ENCODE measurements around the gene DPH1.

Gene DPH1

DNA sequence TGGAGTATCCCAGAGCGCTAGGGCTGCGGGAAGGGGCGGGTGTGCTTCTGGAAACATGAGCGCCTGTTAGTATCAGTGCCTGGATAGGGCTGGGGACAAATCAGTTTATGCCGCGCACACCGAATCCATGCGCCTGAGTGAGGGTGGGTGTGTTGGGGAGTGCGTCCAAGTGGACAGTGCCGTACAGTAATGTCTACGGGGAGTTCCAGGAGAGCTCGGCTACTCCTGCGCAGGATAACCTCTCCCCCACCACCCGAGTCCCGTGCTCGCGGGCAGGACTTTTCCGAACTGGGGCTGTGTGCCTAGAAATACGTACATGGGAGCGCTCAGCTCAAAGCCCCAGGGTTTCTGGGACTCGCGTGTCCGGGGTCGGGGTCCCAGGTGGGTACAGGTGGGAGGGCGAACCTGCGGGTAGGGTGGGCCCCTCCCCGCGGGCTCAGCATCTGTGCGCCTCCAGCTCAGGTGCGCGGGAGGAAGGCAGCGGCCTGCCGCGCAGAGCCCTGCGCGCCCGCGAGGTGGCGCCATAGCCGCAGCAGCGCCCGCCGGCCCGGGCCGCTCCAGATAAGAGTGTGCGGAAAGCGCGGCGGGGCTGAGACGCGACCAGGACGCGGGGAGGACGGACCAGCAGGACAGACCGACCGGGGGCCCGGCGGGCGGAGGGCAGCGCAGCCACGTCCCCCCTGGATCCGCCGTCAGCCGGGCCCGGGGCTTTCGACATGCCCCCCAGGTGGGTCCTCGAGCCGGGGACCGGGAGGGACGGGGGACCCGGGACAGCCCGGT lies 24.7 kb downstream of the DPH1 start, which contains the start of gene HIC1:
Gene HIC1, plus strand, starts transcription at position 592 of the 780 bp plus-strand sequence. CDS start 1,588 bp downstream, outside the sequence.
- Histone ChIP-seq H3K4me2 (ENCODE audit: low read length) (peak within 1 kb of the TSS; percentile 44), H2BK15ac (replicated peaks; ENCODE audit: low read depth) (no peak within 1 kb of the TSS), H3K79me2 (ENCODE audit: control insufficient read depth, insufficient read depth, low read length) (no peaks in the 10 kb centered on the region), H3K56ac (ENCODE audit: low read length) (no peak within 1 kb of the TSS), H3K27ac (ENCODE audit: low read depth, low read length) (no peak within 1 kb of the TSS), H4K5ac (ENCODE audit: low read length) (no peak within 1 kb of the TSS), H2AK5ac (ENCODE audit: low read length) (no peak within 1 kb of the TSS), H3K4ac (ENCODE audit: low read depth, low read length) (no peak within 1 kb of the TSS), H3K79me1 (ENCODE audit: low read length) (no peaks in the 10 kb centered on the region), H3K4me3 (ENCODE audit: low read length) (no peak within 1 kb of the TSS), H3K23ac (ENCODE audit: low read length) (no peak within 1 kb of the TSS), H2BK5ac (ENCODE audit: low read length) (no peak within 1 kb of the TSS), H2BK120ac (ENCODE audit: low read depth, low read length) (no peak within 1 kb of the TSS), H3K18ac (ENCODE audit: low read length) (peak within 1 kb of the TSS; percentile 8), H3K27me3 (ENCODE audit: insufficient read depth, low read length, poor library complexity) (peaks cover 53% of the 10 kb centered on the region), H4K8ac (ENCODE audit: low read depth, low read length) (no peak within 1 kb of the TSS), H3K4me1 (ENCODE audit: control insufficient read depth, low read depth, low read length) (no peaks in the 10 kb centered on the region), H3K9ac (ENCODE audit: low read length) (no peak within 1 kb of the TSS), H3K36me3 (ENCODE audit: control insufficient read depth, insufficient read depth, low read length) (no peaks in the 10 kb centered on the region)
- peak; percentile 68 for DNase-seq
- WGBS (ENCODE audit: extremely low coverage, insufficient coverage, low lambda C conversion rate): no CpG with 5 or more reads among the region's 72 CpGs

DNA sequence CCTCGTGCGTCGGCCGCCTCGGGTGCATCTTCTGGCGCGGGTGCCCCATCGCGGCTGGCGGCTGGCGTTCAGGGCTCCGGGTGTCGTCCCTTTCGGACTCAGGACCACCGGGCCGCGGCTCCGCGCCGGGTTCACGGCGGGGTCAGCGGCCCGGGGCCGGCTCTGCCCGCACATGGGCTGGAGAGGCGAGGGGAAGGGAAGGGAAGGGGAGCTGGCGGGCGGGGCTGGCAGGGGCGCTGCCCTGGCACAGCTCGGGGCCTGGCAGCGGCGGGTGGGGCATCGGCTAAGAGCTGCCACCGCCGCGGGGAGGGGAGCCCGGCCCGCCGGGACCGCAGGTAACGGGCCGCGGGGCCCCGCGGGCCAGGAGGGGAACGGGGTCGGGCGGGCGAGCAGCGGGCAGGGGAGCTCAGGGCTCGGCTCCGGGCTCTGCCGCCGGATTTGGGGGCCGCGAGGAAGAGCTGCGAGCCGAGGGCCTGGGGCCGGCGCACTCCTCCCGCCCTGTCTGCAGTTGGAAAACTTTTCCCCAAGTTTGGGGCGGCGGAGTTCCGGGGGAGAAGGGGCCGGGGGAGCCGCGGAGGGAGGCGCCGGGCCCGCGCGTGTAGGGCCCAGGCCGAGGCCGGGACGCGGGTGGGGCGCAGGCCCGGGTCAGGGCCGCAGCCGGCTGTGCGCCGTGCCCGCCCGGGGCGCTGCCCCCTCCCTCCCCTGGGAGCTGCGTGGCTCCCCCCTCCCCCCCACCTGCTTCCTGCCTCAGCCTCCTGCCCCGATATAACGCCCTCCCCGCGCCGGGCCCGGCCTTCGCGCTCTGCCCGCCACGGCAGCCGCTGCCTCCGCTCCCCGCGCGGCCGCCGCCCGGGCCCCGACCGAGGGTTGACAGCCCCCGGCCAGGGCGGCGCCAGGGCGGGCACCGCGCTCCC lies 25.6 kb downstream of the DPH1 start:
- no peak overlapping the region for H3K27ac ChIP-seq (ENCODE audit: low read depth, low read length)
- no peak overlapping the region for H3K56ac ChIP-seq (ENCODE audit: low read length)
- H2BK120ac ChIP-seq (ENCODE audit: low read depth, low read length): no peak overlapping the region
- H3K27me3 ChIP-seq (ENCODE audit: insufficient read depth, low read length, poor library complexity): peaks cover 52% of the 10 kb centered on the region
- no peaks in the 10 kb centered on the region for H3K79me1 ChIP-seq (ENCODE audit: low read length)
- H2AK5ac ChIP-seq (ENCODE audit: low read length): no peak overlapping the region
- peak overlapping the region; percentile 8 for H3K18ac ChIP-seq (ENCODE audit: low read length)
- no CpG with 5 or more reads among the region's 113 CpGs for WGBS (ENCODE audit: extremely low coverage, insufficient coverage, low lambda C conversion rate)
- H4K5ac ChIP-seq (ENCODE audit: low read length): no peak overlapping the region
- no peaks in the 10 kb centered on the region for H3K4me1 ChIP-seq (ENCODE audit: control insufficient read depth, low read depth, low read length)
- H4K8ac ChIP-seq (ENCODE audit: low read depth, low read length): no peak overlapping the region
- H3K36me3 ChIP-seq (ENCODE audit: control insufficient read depth, insufficient read depth, low read length): no peaks in the 10 kb centered on the region
- DNase-seq: no peak
- no peak overlapping the region for H3K4ac ChIP-seq (ENCODE audit: low read depth, low read length)
- H3K9ac ChIP-seq (ENCODE audit: low read length): no peak overlapping the region
- H3K4me3 ChIP-seq (ENCODE audit: low read length): no peak overlapping the region
- no peak overlapping the region for H2BK5ac ChIP-seq (ENCODE audit: low read length)
- H3K23ac ChIP-seq (ENCODE audit: low read length): no peak overlapping the region
- H3K79me2 ChIP-seq (ENCODE audit: control insufficient read depth, insufficient read depth, low read length): no peaks in the 10 kb centered on the region
- H2BK15ac ChIP-seq (replicated peaks; ENCODE audit: low read depth): no peak overlapping the region
- H3K4me2 ChIP-seq (ENCODE audit: low read length): peak overlapping the region; percentile 44

DNA sequence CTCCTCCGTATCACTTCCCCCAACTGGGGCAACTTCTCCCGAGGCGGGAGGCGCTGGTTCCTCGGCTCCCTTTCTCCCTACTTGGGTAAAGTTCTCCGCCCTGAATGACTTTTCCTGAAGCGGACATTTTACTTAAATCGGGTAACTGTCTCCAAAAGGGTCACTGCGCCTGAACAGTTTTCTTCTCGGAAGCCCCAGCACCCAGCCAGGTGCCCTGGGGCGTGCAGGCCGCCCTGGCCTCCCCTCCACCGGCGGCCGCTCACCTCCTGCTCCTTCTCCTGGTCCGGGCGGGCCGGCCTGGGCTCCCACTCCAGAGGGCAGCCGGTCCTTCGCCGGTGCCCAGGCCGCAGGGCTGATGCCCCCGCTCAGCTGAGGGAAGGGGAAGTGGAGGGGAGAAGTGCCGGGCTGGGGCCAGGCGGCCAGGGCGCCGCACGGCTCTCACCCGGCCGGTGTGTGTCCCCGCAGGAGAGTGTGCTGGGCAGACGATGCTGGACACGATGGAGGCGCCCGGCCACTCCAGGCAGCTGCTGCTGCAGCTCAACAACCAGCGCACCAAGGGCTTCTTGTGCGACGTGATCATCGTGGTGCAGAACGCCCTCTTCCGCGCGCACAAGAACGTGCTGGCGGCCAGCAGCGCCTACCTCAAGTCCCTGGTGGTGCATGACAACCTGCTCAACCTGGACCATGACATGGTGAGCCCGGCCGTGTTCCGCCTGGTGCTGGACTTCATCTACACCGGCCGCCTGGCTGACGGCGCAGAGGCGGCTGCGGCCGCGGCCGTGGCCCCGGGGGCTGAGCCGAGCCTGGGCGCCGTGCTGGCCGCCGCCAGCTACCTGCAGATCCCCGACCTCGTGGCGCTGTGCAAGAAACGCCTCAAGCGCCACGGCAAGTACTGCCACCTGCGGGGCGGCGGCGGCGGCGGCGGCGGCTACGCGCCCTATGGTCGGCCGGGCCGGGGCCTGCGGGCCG lies 26.5 kb downstream of the DPH1 start:
- no peak overlapping the region for H3K4me2 ChIP-seq (ENCODE audit: low read length)
- H2BK5ac ChIP-seq (ENCODE audit: low read length): no peak overlapping the region
- H3K79me1 ChIP-seq (ENCODE audit: low read length): no peaks in the 10 kb centered on the region
- no peak overlapping the region for H3K23ac ChIP-seq (ENCODE audit: low read length)
- no peaks in the 10 kb centered on the region for H3K79me2 ChIP-seq (ENCODE audit: control insufficient read depth, insufficient read depth, low read length)
- H3K4me3 ChIP-seq (ENCODE audit: low read length): no peak overlapping the region
- H2BK120ac ChIP-seq (ENCODE audit: low read depth, low read length): no peak overlapping the region
- H3K18ac ChIP-seq (ENCODE audit: low read length): no peak overlapping the region
- DNase-seq: peak; percentile 72
- no peaks in the 10 kb centered on the region for H3K36me3 ChIP-seq (ENCODE audit: control insufficient read depth, insufficient read depth, low read length)
- no peak overlapping the region for H4K8ac ChIP-seq (ENCODE audit: low read depth, low read length)
- no peak overlapping the region for H2BK15ac ChIP-seq (replicated peaks; ENCODE audit: low read depth)
- H2AK5ac ChIP-seq (ENCODE audit: low read length): no peak overlapping the region
- no CpG with 5 or more reads among the region's 85 CpGs for WGBS (ENCODE audit: extremely low coverage, insufficient coverage, low lambda C conversion rate)
- no peak overlapping the region for H3K9ac ChIP-seq (ENCODE audit: low read length)
- no peak overlapping the region for H3K4ac ChIP-seq (ENCODE audit: low read depth, low read length)
- no peak overlapping the region for H3K27ac ChIP-seq (ENCODE audit: low read depth, low read length)
- peak overlapping the region; percentile 15 for H3K56ac ChIP-seq (ENCODE audit: low read length)
- H3K4me1 ChIP-seq (ENCODE audit: control insufficient read depth, low read depth, low read length): no peaks in the 10 kb centered on the region
- peaks cover 46% of the 10 kb centered on the region for H3K27me3 ChIP-seq (ENCODE audit: insufficient read depth, low read length, poor library complexity)
- H4K5ac ChIP-seq (ENCODE audit: low read length): no peak overlapping the region

DNA sequence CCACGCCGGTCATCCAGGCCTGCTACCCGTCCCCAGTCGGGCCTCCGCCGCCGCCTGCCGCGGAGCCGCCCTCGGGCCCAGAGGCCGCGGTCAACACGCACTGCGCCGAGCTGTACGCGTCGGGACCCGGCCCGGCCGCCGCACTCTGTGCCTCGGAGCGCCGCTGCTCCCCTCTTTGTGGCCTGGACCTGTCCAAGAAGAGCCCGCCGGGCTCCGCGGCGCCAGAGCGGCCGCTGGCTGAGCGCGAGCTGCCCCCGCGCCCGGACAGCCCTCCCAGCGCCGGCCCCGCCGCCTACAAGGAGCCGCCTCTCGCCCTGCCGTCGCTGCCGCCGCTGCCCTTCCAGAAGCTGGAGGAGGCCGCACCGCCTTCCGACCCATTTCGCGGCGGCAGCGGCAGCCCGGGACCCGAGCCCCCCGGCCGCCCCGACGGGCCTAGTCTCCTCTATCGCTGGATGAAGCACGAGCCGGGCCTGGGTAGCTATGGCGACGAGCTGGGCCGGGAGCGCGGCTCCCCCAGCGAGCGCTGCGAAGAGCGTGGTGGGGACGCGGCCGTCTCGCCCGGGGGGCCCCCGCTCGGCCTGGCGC lies 27.3 kb downstream of the DPH1 start:
- H2BK15ac ChIP-seq (replicated peaks; ENCODE audit: low read depth): no peak overlapping the region
- H4K5ac ChIP-seq (ENCODE audit: low read length): no peak overlapping the region
- H3K27me3 ChIP-seq (ENCODE audit: insufficient read depth, low read length, poor library complexity): peaks cover 41% of the 10 kb centered on the region
- H2BK5ac ChIP-seq (ENCODE audit: low read length): no peak overlapping the region
- H3K4me1 ChIP-seq (ENCODE audit: control insufficient read depth, low read depth, low read length): no peaks in the 10 kb centered on the region
- H2BK120ac ChIP-seq (ENCODE audit: low read depth, low read length): no peak overlapping the region
- no peak overlapping the region for H4K8ac ChIP-seq (ENCODE audit: low read depth, low read length)
- no peak overlapping the region for H3K4ac ChIP-seq (ENCODE audit: low read depth, low read length)
- WGBS (ENCODE audit: extremely low coverage, insufficient coverage, low lambda C conversion rate): no CpG with 5 or more reads among the region's 81 CpGs
- H3K9ac ChIP-seq (ENCODE audit: low read length): no peak overlapping the region
- H3K18ac ChIP-seq (ENCODE audit: low read length): no peak overlapping the region
- no peak overlapping the region for H3K56ac ChIP-seq (ENCODE audit: low read length)
- DNase-seq: peak; percentile 37
- no peak overlapping the region for H3K23ac ChIP-seq (ENCODE audit: low read length)
- no peaks in the 10 kb centered on the region for H3K36me3 ChIP-seq (ENCODE audit: control insufficient read depth, insufficient read depth, low read length)
- H2AK5ac ChIP-seq (ENCODE audit: low read length): no peak overlapping the region
- H3K79me1 ChIP-seq (ENCODE audit: low read length): no peaks in the 10 kb centered on the region
- no peak overlapping the region for H3K4me3 ChIP-seq (ENCODE audit: low read length)
- no peaks in the 10 kb centered on the region for H3K79me2 ChIP-seq (ENCODE audit: control insufficient read depth, insufficient read depth, low read length)
- H3K27ac ChIP-seq (ENCODE audit: low read depth, low read length): no peak overlapping the region
- H3K4me2 ChIP-seq (ENCODE audit: low read length): no peak overlapping the region
